WI38 (cell line): Measurements from ENCODE around the gene ZNF474.
"Not testable (repeated sequence)": the region's sequence is repeated elsewhere in the genome, so short reads cannot be mapped to it uniquely, and the experiment has no call there.

Source experiments
- H3K4me3 ChIP-seq: 2 replicates; pipeline ENCODE4 v1.5.1; 2011; ENCODE audit warnings: low read depth, mild to moderate bottlenecking, control low read depth, low read length
- CTCF ChIP-seq: IDR thresholded peaks from 2 replicates; pipeline ENCODE4 v1.5.1; 2012; ENCODE audit warnings: low read depth, mild to moderate bottlenecking, control low read depth, low read length

The ZNF474 gene

GRCh38 chr5:122093415-122094180 lies 35.7 kb upstream of the ZNF474 start:
- H3K4me3 ChIP-seq = peak overlapping the region; percentile 32; the same call in 1 of the 2 replicates
- no peak for TF ChIP-seq CTCF

GRCh38 chr5:122094251-122094650 lies 35.1 kb upstream of the ZNF474 start:
- not testable (repeated sequence) for H3K4me3 ChIP-seq

GRCh38 chr5:122095158-122095557 lies 34.2 kb upstream of the ZNF474 start:
- no peak for TF ChIP-seq CTCF
- no peak overlapping the region for H3K4me3 ChIP-seq

- no peak for TF ChIP-seq CTCF
- H3K4me3 ChIP-seq = no peak overlapping the region
Measured at GRCh38 chr5:122097391-122097790, 32.0 kb upstream of the ZNF474 start.

GRCh38 chr5:122099060-122099790 lies 30.1 kb upstream of the ZNF474 start:
- TF ChIP-seq CTCF = no peak
- H3K4me3 ChIP-seq = no peak overlapping the region

GRCh38 chr5:122101636-122102285 lies 27.6 kb upstream of the ZNF474 start:
- H3K4me3 ChIP-seq = no peak overlapping the region
- peak; percentile 38; the same call in 1 of the 2 replicates for TF ChIP-seq CTCF

- H3K4me3 ChIP-seq = no peak overlapping the region
- TF ChIP-seq CTCF = no peak
Measured at GRCh38 chr5:122102825-122103224, 26.5 kb upstream of the ZNF474 start.
